Transverse colon (tissue), 4 donors: ENCODE results near the gene LGI4. TPM values are rescaled to one million over a fixed set of nuclear protein-coding genes. Genes with fewer than 3 reads are reported as not detected.
"Not testable (repeated sequence)": the region's sequence is repeated elsewhere in the genome, so short reads cannot be mapped to it uniquely, and the experiment has no call there.

Experiments used
- DNase-seq: peaks from one replicate; pipeline ENCODE4 v3.0.0-alpha.2; 2019
- H3K27ac ChIP-seq, 4 donors: fragments of 200-600 bp; sonication (generic); 2 replicates each; pipeline ENCODE4 v1.5.1; 2016 to 2018; ENCODE audit warnings: inconsistent platforms in 4 of 4
- H3K27me3 ChIP-seq: fragments of 200-600 bp; sonication (generic); 2 replicates; pipeline ENCODE4 v1.5.1; 2017; ENCODE audit warnings: inconsistent platforms
- H3K36me3 ChIP-seq, 4 donors: fragments of 200-600 bp; sonication (generic); 2 replicates each; pipeline ENCODE4 v1.5.1; 2017 to 2019; ENCODE audit warnings: inconsistent platforms in 4 of 4
- H3K4me1 ChIP-seq, 4 donors: fragments of 200-600 bp; sonication (generic); 2 replicates each; pipeline ENCODE4 v1.5.1; 2017 to 2020; ENCODE audit warnings: inconsistent platforms in 4 of 4
- H3K4me3 ChIP-seq, 4 donors: fragments of 200-600 bp; sonication (generic); 1 replicate in 1 of 4; 2 replicates in 3 of 4; pipeline versions ENCODE4 v1.5.1 to v1.6.1; 2017 to 2019; ENCODE audit warnings: inconsistent platforms in 4 of 4
- H3K9me3 ChIP-seq, 2 donors: fragments of 200-600 bp; sonication (generic); 2 replicates each; pipeline ENCODE4 v1.5.1; 2017 to 2019; ENCODE audit warnings: inconsistent platforms in 2 of 2
- EP300 ChIP-seq: sonication (generic); formaldehyde crosslinking; IDR thresholded peaks from one replicate; pipeline ENCODE4 v1.6.1; 2017; ENCODE audit warnings: antibody characterized with exemption, low read depth
- POLR2A ChIP-seq: fragments of 450-650 bp; IDR thresholded peaks from one replicate; pipeline ENCODE4 v1.6.1; 2016; ENCODE audit warnings: antibody characterized with exemption, mild to moderate bottlenecking, moderate library complexity
- POLR2AphosphoS5 ChIP-seq, 3 donors: sonication (generic); formaldehyde crosslinking; IDR thresholded peaks; one replicate each; pipeline ENCODE4 v1.6.1; 2016; ENCODE audit warnings: antibody characterized with exemption in 3 of 3
- WGBS, 2 donors: methylation state at CpG; one replicate each; pipeline ENCODE4 v1.1.5; 2018; ENCODE audit warnings: low coverage in 1 of 2; 5-methylcytosine and 5-hydroxymethylcytosine counted together
- in situ Hi-C, 4 donors: fragments of 200-750 bp; cut with MboI; loops; one replicate each; pipeline versions ENCODE4 v1.15.0 to v1.15.1; 2017; ENCODE audit warnings: low sequenced_read_pairs in 3 of 4, low pct_ligation_motif_present in 1 of 4, low pct_unique_long_range_greater_than_20kb in 1 of 4
- intact Hi-C: fragments of 100-400 bp; cut with DNase I; formaldehyde crosslinking; loops from one replicate; pipeline ENCODE4 v1.15.1; 2023; ENCODE audit warnings: low total_unique reads
- total RNA-seq, 4 donors: library from RNA; depleted of rRNA; stranded (reverse); fragments of >200 nt; gene quantifications; one replicate each; pipeline ENCODE4 v1.1.0, GENCODE V29; 2016
- TF ChIP-seq, protein P1 (sequence below), 5 experiments: fragments of 200-600 bp in 3 of 5; fragments of 450-650 bp in 2 of 5; sonication (generic) in 3 of 5; IDR thresholded peaks; 1 replicate in 2 of 5; 2 replicates in 3 of 5; pipeline ENCODE4 v1.5.1; 2016 to 2017; ENCODE audit warnings: antibody characterized with exemption in 5 of 5, inconsistent platforms in 3 of 5, mild to moderate bottlenecking in 2 of 5, moderate library complexity in 1 of 5

Gene LGI4
- total RNA-seq, 4 donors from 2014 or later, result 9.8 to 71.8 (median 25.9) TPM

- peak; percentile 77 for DNase-seq
- Histone ChIP-seq H3K4me1 (peaks cover 7 to 26% (median 18%) of the 10 kb centered on the region in 4 donors), H3K36me3 (peaks cover 0 to 6% (median 0%) of the 10 kb centered on the region in 4 donors), H3K27ac (peak within 1 kb of the TSS; percentile 71 to 83 (median 78)), H3K9me3 (no peaks in the 10 kb centered on the region), H3K4me3 (peak within 1 kb of the TSS; percentile 38 to 68 (median 48)), H3K27me3 (peaks cover 61% of the 10 kb centered on the region)
- intact Hi-C loops, result no loop called here
- in situ Hi-C loops, result no loop called here
- TF ChIP-seq EP300 (no peak), POLR2AphosphoS5 (IDR thresholded peaks at IDR 0.05) (peak in 2 of 3 donors; percentile 15 to 35), POLR2A (peak; percentile 37)
- TF ChIP-seq, protein P1, sequence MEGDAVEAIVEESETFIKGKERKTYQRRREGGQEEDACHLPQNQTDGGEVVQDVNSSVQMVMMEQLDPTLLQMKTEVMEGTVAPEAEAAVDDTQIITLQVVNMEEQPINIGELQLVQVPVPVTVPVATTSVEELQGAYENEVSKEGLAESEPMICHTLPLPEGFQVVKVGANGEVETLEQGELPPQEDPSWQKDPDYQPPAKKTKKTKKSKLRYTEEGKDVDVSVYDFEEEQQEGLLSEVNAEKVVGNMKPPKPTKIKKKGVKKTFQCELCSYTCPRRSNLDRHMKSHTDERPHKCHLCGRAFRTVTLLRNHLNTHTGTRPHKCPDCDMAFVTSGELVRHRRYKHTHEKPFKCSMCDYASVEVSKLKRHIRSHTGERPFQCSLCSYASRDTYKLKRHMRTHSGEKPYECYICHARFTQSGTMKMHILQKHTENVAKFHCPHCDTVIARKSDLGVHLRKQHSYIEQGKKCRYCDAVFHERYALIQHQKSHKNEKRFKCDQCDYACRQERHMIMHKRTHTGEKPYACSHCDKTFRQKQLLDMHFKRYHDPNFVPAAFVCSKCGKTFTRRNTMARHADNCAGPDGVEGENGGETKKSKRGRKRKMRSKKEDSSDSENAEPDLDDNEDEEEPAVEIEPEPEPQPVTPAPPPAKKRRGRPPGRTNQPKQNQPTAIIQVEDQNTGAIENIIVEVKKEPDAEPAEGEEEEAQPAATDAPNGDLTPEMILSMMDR (IDR thresholded peaks at IDR 0.05), result peak in 1 of 5 experiments; percentile 11
- WGBS, 2 donors, result 0 to 1% methylated on average over 1 to 37 of the region's 49 CpGs
Observed at GRCh38 chr19:35154525-35155406, 19.9 kb upstream of the LGI4 start, which contains the start of gene FXYD5. Gene FXYD5 (plus strand): TSS chr19:35154735. CDS start chr19:35155551, 816 bp downstream.

DNA sequence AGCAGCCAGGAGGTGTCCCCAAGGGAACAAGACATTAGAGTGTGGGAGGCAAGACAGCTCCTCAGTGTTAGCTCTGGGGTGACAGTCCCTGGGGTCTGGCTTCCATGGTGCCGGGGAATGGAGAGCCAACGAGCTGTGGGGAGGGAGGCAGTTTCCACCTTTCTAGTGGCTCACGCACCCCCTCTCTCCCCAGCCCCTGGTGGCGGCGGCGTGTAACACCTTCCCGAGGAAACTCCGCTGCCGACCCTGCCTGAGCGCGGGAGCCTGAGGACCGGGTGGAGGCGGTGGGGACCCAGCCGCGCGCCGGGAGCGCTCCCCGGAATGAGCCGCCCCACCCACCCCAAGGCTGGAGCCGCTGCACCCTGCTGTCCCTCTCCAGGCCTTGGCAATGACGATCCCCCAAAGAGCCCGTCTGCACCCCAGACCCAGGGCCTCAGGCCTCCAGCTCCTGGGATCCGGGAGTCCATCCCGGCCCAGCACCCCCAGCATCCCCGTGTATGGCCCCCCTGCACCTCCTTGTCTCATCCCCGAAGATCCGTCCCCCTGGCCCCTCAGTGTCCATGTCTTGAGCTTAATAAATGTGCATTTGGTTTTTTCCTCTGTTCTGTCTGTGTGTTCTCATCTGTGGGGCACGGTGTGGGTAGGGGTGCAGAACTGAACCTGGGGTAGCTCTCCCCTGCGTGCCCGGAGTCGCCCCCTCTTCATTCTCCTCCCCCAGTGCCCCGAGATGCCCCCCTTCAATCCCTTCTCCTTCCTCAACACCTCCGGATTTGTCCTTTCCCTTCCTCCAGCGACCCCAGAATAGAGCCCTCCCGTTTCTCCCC lies 19.1 kb upstream of the LGI4 start:
- peak overlapping the region; percentile 38 to 68 (median 48) for H3K4me3 ChIP-seq
- WGBS, 2 donors, result 1 to 4% methylated on average over 4 to 36 of the region's 36 CpGs
- H3K27me3 ChIP-seq, result peaks cover 61% of the 10 kb centered on the region
- peaks cover 0 to 6% (median 0%) of the 10 kb centered on the region in 4 donors for H3K36me3 ChIP-seq
- peaks cover 7 to 26% (median 18%) of the 10 kb centered on the region in 4 donors for H3K4me1 ChIP-seq
- H3K27ac ChIP-seq, result peak overlapping the region; percentile 71 to 83 (median 78)
- in situ Hi-C loops, result no loop called here
- TF ChIP-seq, protein P1 (IDR thresholded peaks at IDR 0.05), result peak; percentile 40 to 54 (median 47)
- no peak for TF ChIP-seq POLR2A
- peak; percentile 56 for DNase-seq
- H3K9me3 ChIP-seq, result no peaks in the 10 kb centered on the region
- intact Hi-C loops, result no loop called here

- in situ Hi-C loops, intact Hi-C loops: not testable (repeated sequence)
- 51 to 59% methylated on average over 9 to 10 of the region's 10 CpGs for WGBS, 2 donors
Observed at GRCh38 chr19:35153129-35153522, 18.3 kb upstream of the LGI4 start.

GRCh38 chr19:35151273-35152065 lies 16.6 kb upstream of the LGI4 start:
- TF ChIP-seq POLR2AphosphoS5 (IDR thresholded peaks at IDR 0.05) (no peak), POLR2A (no peak), EP300 (no peak)
- TF ChIP-seq, protein P1 (IDR thresholded peaks at IDR 0.05), result no peak
- Histone ChIP-seq H3K4me1 (peaks cover 7 to 26% (median 18%) of the 10 kb centered on the region in 4 donors), H3K9me3 (no peaks in the 10 kb centered on the region), H3K27ac (no peak overlapping the region), H3K4me3 (no peak overlapping the region), H3K36me3 (no peaks in the 10 kb centered on the region), H3K27me3 (peaks cover 57% of the 10 kb centered on the region)
- intact Hi-C loops (no loop called here), in situ Hi-C loops (no loop called here)
- no peak for DNase-seq
- 79 to 84% methylated on average over 6 to 20 of the region's 20 CpGs for WGBS, 2 donors

More at GRCh38 chr19:35153129-35153522, 18.3 kb upstream of the LGI4 start:
- not testable (repeated sequence) for H3K9me3 ChIP-seq, H3K4me3 ChIP-seq, H3K27ac ChIP-seq, DNase-seq, H3K36me3 ChIP-seq
- peaks cover 7 to 26% (median 18%) of the 10 kb centered on the region in 4 donors for H3K4me1 ChIP-seq
- peaks cover 57% of the 10 kb centered on the region for H3K27me3 ChIP-seq
